KMS-11 (cell line): ENCODE results near the gene HOXA4.

Experiments used
- H2AFZ ChIP-seq: fragments of 200-600 bp; sonication (generic); 2 replicates; pipeline ENCODE4 v1.6.1; 2016; ENCODE audit warnings: antibody characterized with exemption, mixed run types, low read depth
- H3K27ac ChIP-seq: fragments of 200-600 bp; sonication (generic); 2 replicates; pipeline ENCODE4 v1.6.1; 2016; ENCODE audit warnings: mild to moderate bottlenecking, mixed run types
- H3K27me3 ChIP-seq: fragments of 200-600 bp; sonication (generic); 2 replicates; pipeline ENCODE4 v1.6.1; 2017; ENCODE audit warnings: mild to moderate bottlenecking, low read depth, mixed run types, moderate library complexity; ENCODE audit not compliant: insufficient read depth
- H3K36me3 ChIP-seq: fragments of 200-600 bp; sonication (generic); 2 replicates; pipeline ENCODE4 v1.6.1; 2017; ENCODE audit warnings: mild to moderate bottlenecking, mixed run types; ENCODE audit not compliant: insufficient read depth
- H3K4me1 ChIP-seq: fragments of 200-600 bp; sonication (generic); 2 replicates; pipeline ENCODE4 v1.6.1; 2016; ENCODE audit warnings: mild to moderate bottlenecking, low read depth, mixed run types; ENCODE audit not compliant: poor library complexity, severe bottlenecking
- H3K4me2 ChIP-seq: fragments of 200-600 bp; sonication (generic); 2 replicates; pipeline ENCODE4 v1.7.0; 2016; ENCODE audit warnings: mild to moderate bottlenecking, mixed run types
- H3K4me3 ChIP-seq: fragments of 200-600 bp; sonication (generic); IDR thresholded peaks from 2 replicates; pipeline ENCODE4 v1.6.1; 2017; ENCODE audit warnings: low read depth, low read length, mixed read lengths; ENCODE audit not compliant: insufficient read depth
- H3K79me2 ChIP-seq: fragments of 200-600 bp; sonication (generic); 2 replicates; pipeline ENCODE4 v1.6.1; 2016; ENCODE audit warnings: low read depth, mixed run types; ENCODE audit not compliant: insufficient read depth
- H3K9ac ChIP-seq: fragments of 200-600 bp; sonication (generic); 2 replicates; pipeline ENCODE4 v1.6.1; 2016; ENCODE audit warnings: mild to moderate bottlenecking, mixed run types
- H4K20me1 ChIP-seq: fragments of 200-600 bp; sonication (generic); 2 replicates; pipeline ENCODE4 v1.6.1; 2016; ENCODE audit warnings: mild to moderate bottlenecking, mixed run types; ENCODE audit not compliant: insufficient read depth
- TF ChIP-seq, protein P1 (sequence below): fragments of 200-600 bp; sonication (generic); conservative IDR thresholded peaks from 2 replicates; pipeline ENCODE4 v1.6.1; 2017; ENCODE audit warnings: low read depth, mild to moderate bottlenecking, antibody characterized with exemption, low read length, moderate library complexity, mixed read lengths

The HOXA4 gene

GRCh38 chr7:27169658-27170425 is 39.3 kb upstream of the HOXA4 start:
- Histone ChIP-seq H3K79me2 (no peaks in the 10 kb centered on the region), H2AFZ (no peak overlapping the region), H3K4me3 (no peak overlapping the region), H3K36me3 (no peaks in the 10 kb centered on the region), H3K9ac (no peak overlapping the region), H3K27me3 (peaks cover 15% of the 10 kb centered on the region; the same call in 1 of the 2 replicates), H3K4me2 (no peak overlapping the region), H4K20me1 (no peaks in the 10 kb centered on the region), H3K27ac (no peak overlapping the region), H3K4me1 (peaks cover 17% of the 10 kb centered on the region)
- TF ChIP-seq, protein P1, sequence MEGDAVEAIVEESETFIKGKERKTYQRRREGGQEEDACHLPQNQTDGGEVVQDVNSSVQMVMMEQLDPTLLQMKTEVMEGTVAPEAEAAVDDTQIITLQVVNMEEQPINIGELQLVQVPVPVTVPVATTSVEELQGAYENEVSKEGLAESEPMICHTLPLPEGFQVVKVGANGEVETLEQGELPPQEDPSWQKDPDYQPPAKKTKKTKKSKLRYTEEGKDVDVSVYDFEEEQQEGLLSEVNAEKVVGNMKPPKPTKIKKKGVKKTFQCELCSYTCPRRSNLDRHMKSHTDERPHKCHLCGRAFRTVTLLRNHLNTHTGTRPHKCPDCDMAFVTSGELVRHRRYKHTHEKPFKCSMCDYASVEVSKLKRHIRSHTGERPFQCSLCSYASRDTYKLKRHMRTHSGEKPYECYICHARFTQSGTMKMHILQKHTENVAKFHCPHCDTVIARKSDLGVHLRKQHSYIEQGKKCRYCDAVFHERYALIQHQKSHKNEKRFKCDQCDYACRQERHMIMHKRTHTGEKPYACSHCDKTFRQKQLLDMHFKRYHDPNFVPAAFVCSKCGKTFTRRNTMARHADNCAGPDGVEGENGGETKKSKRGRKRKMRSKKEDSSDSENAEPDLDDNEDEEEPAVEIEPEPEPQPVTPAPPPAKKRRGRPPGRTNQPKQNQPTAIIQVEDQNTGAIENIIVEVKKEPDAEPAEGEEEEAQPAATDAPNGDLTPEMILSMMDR: no peak

DNA sequence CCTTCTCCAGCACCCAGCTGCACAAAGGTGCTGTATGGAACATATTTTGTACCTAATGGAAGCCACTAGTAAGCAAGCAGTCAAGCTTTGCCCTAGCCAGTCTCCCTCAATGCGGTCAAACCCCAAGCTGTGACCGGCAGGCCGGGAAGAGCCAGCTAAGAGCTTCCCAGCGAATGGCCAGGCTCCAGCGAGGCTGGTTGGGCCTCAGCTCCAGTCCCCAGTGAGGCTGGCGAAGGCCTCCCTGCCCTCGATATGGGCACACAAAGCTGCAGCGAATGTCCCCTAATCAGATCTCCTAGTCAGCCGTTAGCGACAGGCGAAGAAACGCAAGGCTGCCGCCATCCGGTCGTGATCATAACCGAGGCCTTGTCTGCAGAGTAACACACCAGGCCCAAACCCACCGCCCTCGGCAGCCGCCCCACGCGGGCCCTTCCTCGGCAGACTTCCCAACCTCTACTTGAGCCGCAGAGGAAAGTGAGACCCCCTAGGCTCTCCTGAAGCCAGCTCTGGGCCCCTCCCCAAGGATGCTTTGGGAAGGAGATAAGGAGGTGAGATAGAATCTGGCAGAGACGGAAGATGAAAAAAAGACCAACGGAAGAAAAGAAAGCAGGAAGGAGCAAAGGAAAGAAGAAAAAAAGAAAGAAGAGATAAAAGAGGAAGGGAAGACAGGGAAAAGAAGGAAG is 37.8 kb upstream of the HOXA4 start:
- peaks cover 15% of the 10 kb centered on the region; the same call in 1 of the 2 replicates for H3K27me3 ChIP-seq
- no peak overlapping the region for H3K4me3 ChIP-seq
- H2AFZ ChIP-seq: no peak overlapping the region
- peaks cover 17% of the 10 kb centered on the region for H3K4me1 ChIP-seq
- H4K20me1 ChIP-seq: no peaks in the 10 kb centered on the region
- no peak overlapping the region for H3K9ac ChIP-seq
- no peak overlapping the region for H3K27ac ChIP-seq
- TF ChIP-seq, protein P1: no peak
- no peak overlapping the region for H3K4me2 ChIP-seq
- H3K36me3 ChIP-seq: no peaks in the 10 kb centered on the region
- H3K79me2 ChIP-seq: no peaks in the 10 kb centered on the region

DNA sequence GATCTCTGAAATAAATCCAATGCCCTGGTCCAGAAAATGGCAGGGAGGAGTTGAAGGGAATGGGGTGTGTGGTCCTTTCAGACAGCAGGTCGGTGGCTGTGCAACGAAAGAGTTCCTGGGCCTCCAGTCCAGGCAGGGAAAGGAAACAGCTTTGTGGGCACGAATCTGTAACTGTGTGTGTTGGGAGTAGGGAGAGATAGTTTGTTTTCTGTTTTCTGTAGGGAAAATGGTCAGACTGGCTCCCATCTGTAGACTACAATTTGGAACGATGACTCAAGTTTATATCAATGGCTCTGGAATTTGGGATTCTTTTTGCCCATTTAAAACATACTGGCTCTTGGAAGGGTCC is 37.3 kb upstream of the HOXA4 start:
- Histone ChIP-seq H3K9ac (no peak overlapping the region), H3K27me3 (peaks cover 15% of the 10 kb centered on the region; the same call in 1 of the 2 replicates), H3K36me3 (no peaks in the 10 kb centered on the region), H3K27ac (no peak overlapping the region), H3K4me1 (peaks cover 17% of the 10 kb centered on the region), H3K4me2 (no peak overlapping the region), H3K4me3 (no peak overlapping the region), H2AFZ (no peak overlapping the region), H4K20me1 (no peaks in the 10 kb centered on the region), H3K79me2 (no peaks in the 10 kb centered on the region)
- TF ChIP-seq, protein P1: no peak

DNA sequence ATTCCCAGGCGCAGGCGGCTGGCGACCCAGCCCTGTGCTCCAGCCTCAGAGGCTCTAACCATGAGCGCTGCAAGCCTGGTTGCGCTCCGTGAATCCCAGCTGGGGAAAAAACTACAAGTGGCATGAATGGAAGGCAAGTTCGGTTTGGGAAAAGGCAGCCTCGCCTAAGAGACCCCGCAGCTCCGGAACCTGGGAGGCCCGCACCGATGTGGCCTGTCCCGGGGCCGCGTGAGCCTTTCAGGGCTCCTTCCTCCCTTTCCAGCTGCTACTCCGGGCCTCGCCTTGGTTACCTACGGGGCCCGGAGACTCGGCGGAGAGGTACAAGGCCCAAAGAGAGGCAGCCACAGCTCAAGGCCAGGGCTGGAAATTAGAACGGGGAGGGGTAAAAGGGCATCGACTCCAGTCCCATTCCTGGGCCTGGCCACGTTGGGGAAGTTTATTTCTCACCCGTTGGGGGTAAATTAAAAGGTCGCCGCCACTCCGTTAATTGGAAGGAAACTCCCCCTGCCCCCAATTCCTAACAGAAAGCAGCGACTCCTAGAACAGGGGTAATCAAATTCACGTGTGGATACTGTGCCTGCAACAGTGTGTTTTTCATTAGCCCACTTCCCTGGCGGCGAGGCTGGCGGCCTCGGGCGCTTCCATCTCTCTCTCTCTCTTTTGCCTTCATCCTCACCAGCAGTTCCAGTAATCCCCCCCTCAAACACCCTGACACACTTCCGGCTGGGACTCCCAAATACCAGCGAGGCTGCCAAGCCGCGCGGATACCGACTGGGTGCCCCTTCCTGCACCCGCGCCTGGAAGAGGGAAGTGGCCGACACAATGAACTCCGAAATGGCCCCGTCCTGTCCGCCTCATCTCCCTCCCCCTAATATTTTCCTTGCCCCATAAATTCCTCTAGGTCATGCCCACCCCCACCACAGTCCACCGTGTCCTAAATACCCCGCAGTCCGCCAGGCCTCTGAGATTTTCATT is 36.3 kb upstream of the HOXA4 start:
- no peaks in the 10 kb centered on the region for H4K20me1 ChIP-seq
- no peak overlapping the region for H3K4me2 ChIP-seq
- no peak overlapping the region for H3K27ac ChIP-seq
- H3K36me3 ChIP-seq: no peaks in the 10 kb centered on the region
- H3K4me1 ChIP-seq: peaks cover 11% of the 10 kb centered on the region
- no peak overlapping the region for H3K9ac ChIP-seq
- no peak overlapping the region for H2AFZ ChIP-seq
- TF ChIP-seq, protein P1: no peak
- no peaks in the 10 kb centered on the region for H3K79me2 ChIP-seq
- no peak overlapping the region for H3K4me3 ChIP-seq
- peaks cover 9% of the 10 kb centered on the region; the same call in 1 of the 2 replicates for H3K27me3 ChIP-seq
